Measurements from ENCODE around the gene SERINC4.
A peak's percentile ranks its signal among the peaks of the same experiment; 100 is the strongest.

SERINC4 gene

DNA sequence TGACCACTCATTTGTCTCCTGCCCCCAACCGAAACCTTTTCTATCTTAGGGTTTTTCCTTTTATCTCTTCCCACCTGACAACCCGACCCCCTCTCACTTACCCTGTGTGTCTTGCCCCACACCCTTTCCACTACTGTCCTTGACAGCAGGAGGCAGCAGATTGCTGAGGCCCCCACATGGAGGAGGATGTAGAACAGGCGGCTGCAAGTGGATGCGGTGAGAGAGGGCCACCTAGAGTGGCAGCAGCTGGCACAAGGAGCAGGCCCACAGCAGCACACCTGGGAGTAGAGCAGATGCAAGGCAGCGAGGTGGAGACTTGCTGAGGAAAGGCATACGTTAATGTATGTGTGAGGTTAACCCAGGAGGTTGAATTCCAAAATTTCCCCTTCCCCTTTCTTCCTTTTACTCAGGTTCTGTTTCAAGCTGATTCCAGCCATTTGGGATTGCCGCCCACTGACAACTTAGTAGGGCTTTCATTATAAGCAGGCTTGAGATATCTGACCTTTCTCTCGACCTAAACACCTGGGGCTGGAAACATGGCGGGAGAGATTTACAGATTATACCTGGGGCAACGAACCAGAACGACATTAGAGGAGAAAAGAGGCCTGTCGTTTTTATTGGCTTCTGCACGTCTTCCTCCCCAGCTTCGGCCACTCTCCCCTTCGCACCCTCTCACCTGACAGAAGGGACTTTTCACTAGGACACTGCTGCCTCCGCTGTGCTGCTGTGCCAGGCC, 643 bp downstream of the SERINC4 start:
- TF ChIP-seq ZFX (IDR thresholded peaks at IDR 0.05; ENCODE audit: borderline replicate concordance): no peak
- TF ChIP-seq, protein P1, sequence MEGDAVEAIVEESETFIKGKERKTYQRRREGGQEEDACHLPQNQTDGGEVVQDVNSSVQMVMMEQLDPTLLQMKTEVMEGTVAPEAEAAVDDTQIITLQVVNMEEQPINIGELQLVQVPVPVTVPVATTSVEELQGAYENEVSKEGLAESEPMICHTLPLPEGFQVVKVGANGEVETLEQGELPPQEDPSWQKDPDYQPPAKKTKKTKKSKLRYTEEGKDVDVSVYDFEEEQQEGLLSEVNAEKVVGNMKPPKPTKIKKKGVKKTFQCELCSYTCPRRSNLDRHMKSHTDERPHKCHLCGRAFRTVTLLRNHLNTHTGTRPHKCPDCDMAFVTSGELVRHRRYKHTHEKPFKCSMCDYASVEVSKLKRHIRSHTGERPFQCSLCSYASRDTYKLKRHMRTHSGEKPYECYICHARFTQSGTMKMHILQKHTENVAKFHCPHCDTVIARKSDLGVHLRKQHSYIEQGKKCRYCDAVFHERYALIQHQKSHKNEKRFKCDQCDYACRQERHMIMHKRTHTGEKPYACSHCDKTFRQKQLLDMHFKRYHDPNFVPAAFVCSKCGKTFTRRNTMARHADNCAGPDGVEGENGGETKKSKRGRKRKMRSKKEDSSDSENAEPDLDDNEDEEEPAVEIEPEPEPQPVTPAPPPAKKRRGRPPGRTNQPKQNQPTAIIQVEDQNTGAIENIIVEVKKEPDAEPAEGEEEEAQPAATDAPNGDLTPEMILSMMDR (IDR thresholded peaks at IDR 0.05): peak; percentile 46
- H3K27ac ChIP-seq: peak overlapping the region; percentile 98

DNA sequence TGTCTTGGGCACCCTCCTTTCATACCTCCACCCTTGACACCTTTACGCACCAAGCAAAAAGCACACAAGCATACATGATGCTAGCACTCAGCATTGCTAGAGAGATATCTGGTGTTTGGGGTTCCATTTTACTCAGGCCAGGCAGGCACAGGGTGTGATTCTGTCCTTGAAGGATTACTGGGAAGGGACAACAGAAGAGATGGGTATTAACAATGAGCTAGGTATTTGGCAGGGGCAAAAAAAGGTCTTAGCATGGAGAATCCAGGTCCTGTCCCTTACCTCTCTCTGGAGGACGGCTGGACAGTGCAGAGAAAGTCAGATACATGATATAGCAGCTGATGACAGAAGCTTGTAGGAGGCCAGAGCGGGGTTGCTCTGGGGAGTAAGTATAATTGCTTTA, 3.5 kb downstream of the SERINC4 start:
- peak overlapping the region; percentile 98 for H3K27ac ChIP-seq
- TF ChIP-seq, protein P1 (IDR thresholded peaks at IDR 0.05): no peak
- no peak for TF ChIP-seq ZFX (IDR thresholded peaks at IDR 0.05; ENCODE audit: borderline replicate concordance)

DNA sequence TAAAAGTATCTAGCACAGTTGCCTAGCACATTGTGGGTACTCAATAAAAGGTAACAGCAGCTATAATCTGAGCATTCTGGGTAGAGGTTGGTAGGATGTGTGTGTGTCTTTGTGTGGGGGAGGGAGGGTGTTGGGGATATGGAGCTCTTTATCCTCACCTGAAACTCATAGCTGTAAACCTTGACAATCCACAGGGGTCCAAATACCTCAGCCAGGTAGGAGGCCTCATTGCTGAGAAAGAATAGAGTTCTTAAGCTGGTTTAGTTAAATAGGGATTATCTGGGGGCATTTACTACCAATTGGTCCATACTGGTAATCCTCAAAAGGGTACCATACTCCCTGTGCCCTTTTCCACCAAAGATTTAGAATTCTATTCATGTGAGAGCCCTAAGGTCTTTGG, 4.0 kb downstream of the SERINC4 start:
- no peak for TF ChIP-seq ZFX (IDR thresholded peaks at IDR 0.05; ENCODE audit: borderline replicate concordance)
- TF ChIP-seq, protein P1 (IDR thresholded peaks at IDR 0.05): no peak
- peak overlapping the region; percentile 98 for H3K27ac ChIP-seq

DNA sequence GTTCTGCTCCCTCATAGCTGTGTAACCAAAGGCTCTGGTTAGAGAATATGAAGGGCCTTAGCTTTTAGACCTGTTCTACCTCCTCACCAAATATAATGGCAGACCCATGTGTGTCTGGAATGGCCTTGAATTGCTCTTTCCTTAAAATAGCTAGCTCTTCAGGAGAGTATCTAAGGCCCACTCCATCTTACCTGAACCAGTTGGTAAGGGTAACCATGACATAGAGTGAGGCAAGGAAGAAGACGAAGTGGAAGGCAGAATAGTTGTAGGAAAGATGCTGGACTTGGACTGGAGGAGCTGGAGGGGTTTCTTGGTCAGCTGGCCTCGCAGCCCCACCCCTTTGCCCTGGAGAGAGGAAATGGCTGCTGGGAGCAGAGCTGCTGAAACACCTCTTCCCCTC, 4.8 kb downstream of the SERINC4 start:
- no peak for TF ChIP-seq ZFX (IDR thresholded peaks at IDR 0.05; ENCODE audit: borderline replicate concordance)
- TF ChIP-seq, protein P1 (IDR thresholded peaks at IDR 0.05): no peak
- H3K27ac ChIP-seq: peak overlapping the region; percentile 98

DNA sequence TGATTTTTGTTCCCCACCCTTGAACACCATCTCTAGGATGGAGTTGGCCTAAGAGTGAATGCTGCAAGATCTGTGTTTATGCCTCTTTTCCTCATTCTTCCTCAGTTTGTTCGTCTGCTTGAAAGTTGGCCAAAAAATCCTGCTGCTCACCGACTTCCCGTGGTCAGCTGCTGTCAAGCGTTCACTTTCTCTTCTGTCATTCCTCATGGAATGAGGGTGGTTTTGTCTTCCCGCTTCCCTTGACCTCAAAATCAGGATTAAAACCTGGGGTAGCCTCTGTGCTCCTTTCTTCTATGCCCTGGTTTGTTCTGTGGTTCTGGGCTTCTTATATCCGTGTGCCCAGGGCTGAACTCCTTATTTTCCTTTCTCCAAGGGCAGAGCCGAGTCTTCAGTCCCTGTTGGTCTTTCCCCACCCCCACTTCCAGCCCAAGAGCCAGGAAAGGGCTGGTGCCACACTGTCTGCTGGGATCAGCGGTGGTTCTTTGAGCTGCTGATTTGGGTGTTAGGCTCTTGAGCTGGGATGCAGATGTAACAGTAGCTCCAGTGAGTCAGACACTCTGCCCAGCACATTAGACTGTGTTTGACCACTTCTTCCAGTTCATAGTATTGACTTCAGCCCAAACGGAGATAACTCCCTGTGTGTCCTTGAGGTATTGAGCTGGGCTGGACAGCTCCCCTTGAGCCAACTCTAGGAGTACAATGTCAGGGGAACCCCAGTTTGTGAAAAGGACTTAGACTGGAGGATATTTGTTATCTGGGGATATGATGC, 5.6 kb downstream of the SERINC4 start:
- TF ChIP-seq, protein P1 (IDR thresholded peaks at IDR 0.05): no peak
- TF ChIP-seq ZFX (IDR thresholded peaks at IDR 0.05; ENCODE audit: borderline replicate concordance): no peak
- peak overlapping the region; percentile 98 for H3K27ac ChIP-seq

DNA sequence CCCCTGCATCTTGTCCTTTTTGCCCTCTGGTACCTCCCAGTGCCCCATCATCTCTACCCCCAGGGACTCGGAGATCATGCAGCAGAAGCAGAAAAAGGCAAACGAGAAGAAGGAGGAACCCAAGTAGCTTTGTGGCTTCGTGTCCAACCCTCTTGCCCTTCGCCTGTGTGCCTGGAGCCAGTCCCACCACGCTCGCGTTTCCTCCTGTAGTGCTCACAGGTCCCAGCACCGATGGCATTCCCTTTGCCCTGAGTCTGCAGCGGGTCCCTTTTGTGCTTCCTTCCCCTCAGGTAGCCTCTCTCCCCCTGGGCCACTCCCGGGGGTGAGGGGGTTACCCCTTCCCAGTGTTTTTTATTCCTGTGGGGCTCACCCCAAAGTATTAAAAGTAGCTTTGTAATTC, 6.4 kb downstream of the SERINC4 start:
- peak overlapping the region; percentile 98 for H3K27ac ChIP-seq
- no peak for TF ChIP-seq ZFX (IDR thresholded peaks at IDR 0.05; ENCODE audit: borderline replicate concordance)
- TF ChIP-seq, protein P1 (IDR thresholded peaks at IDR 0.05): no peak

Measured in 22Rv1 (cell line).